HL-60 (cell line): Measurements from ENCODE around the gene SNX3.
A peak's percentile ranks its signal among the peaks of the same experiment; 100 is the strongest.

ENCODE experiments used
- DNase-seq, 2 experiments: peaks; one replicate each; pipeline ENCODE4 v3.0.0-alpha.2; 2010 to 2020; ENCODE audit warnings: low read depth in 1 of 2, low spot score in 1 of 2
- H3K27ac ChIP-seq: fragments of 250-450 bp; sonication (Bioruptor Pico); replicated peaks from 2 replicates; pipeline ENCODE4 v1.5.1; 2020; ENCODE audit warnings: mild to moderate bottlenecking, moderate library complexity
- H3K27me3 ChIP-seq: fragments of 250-450 bp; sonication (Bioruptor Pico); 2 replicates; pipeline ENCODE4 v1.5.1; 2021; ENCODE audit warnings: mild to moderate bottlenecking, moderate library complexity; ENCODE audit not compliant: insufficient read depth, poor library complexity, severe bottlenecking
- H3K4me3 ChIP-seq: replicated peaks from 2 replicates; pipeline ENCODE4 v1.5.1; 2011; ENCODE audit warnings: mild to moderate bottlenecking, control low read depth, low read length; ENCODE audit not compliant: insufficient read depth
- CTCF ChIP-seq: IDR thresholded peaks from one replicate; pipeline ENCODE4 v1.5.1; 2011; ENCODE audit warnings: low read length, control low read depth, inconsistent platforms; ENCODE audit not compliant: insufficient read depth
- GABPA ChIP-seq: IDR thresholded peaks from 2 replicates; pipeline ENCODE4 v1.6.1; 2012; ENCODE audit warnings: low read depth
- POLR2AphosphoS5 ChIP-seq: IDR thresholded peaks from 2 replicates; pipeline ENCODE4 v1.6.1; 2012; ENCODE audit warnings: low read depth
- REST ChIP-seq: IDR thresholded peaks from 2 replicates; pipeline ENCODE4 v1.6.1; 2012; ENCODE audit warnings: low read depth; ENCODE audit not compliant: insufficient replicate concordance
- SPI1 ChIP-seq: IDR thresholded peaks from 2 replicates; pipeline ENCODE4 v1.6.1; 2012; ENCODE audit warnings: low read depth, mild to moderate bottlenecking, borderline replicate concordance

The SNX3 gene

GRCh38 chr6:108168501-108169463 lies 92.1 kb downstream of the SNX3 start:
- no peak overlapping the region for H3K4me3 ChIP-seq
- TF ChIP-seq SPI1: no peak
- no peak for TF ChIP-seq POLR2AphosphoS5
- TF ChIP-seq GABPA: no peak
- no peak for TF ChIP-seq CTCF
- TF ChIP-seq REST: no peak
- H3K27me3 ChIP-seq: peaks cover 93% of the 10 kb centered on the region
- no peak overlapping the region for H3K27ac ChIP-seq
- DNase-seq: peak in 1 of 2 experiments; percentile 18

GRCh38 chr6:108168090-108168463 lies 92.8 kb downstream of the SNX3 start:
- no peak for TF ChIP-seq SPI1
- no peak for TF ChIP-seq CTCF
- TF ChIP-seq REST: no peak
- TF ChIP-seq POLR2AphosphoS5: no peak
- TF ChIP-seq GABPA: no peak
- no peak for DNase-seq
- Histone ChIP-seq H3K4me3 (no peak overlapping the region), H3K27me3 (peaks cover 95% of the 10 kb centered on the region), H3K27ac (no peak overlapping the region)

DNA sequence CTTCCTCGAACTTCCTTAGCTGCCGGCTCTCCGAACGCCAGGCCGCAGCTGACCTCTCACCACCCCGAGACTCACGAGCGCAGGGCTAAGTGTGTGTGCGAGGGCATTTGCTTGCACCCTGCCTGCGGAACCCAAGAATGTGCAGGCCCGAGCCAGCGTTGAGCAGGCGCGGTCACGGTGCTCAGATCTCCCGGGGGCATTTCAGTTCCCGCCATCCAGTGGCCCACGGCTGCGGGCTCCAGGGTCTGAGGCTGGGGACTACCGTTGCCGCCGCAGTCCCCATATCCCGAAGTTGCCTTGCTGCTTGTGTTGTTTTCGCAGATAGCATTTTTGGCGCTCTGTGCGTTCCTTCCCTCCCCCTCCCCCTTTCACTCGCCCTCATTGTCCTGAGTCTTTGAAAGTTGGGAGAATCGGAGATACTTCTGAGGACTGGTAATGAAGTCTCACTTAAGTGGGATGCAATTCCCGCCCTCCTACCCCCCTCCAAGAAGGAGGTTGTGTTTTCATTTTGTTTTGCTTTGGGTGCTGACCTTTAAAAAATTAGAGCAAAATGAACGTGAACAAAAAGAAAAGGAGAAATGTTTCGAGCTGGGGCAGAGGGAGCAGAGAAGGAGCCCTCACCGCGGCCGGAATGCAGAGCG lies 93.3 kb downstream of the SNX3 start:
- Histone ChIP-seq H3K27me3 (peaks cover 95% of the 10 kb centered on the region), H3K4me3 (no peak overlapping the region), H3K27ac (no peak overlapping the region)
- no peak for DNase-seq
- no peak for TF ChIP-seq POLR2AphosphoS5
- no peak for TF ChIP-seq REST
- no peak for TF ChIP-seq SPI1
- TF ChIP-seq CTCF: no peak
- no peak for TF ChIP-seq GABPA
